SK-N-SH (cell line): Measurements from ENCODE around the gene CD209. TPM values are rescaled to one million over a fixed set of nuclear protein-coding genes. Genes with fewer than 3 reads are reported as not detected.

Experiments
- CTCF ChIA-PET: fragments of 300-600, 350-600 bp; formaldehyde crosslinking; extraction: SDS; loops from one replicate; lab custom pipeline; 2021; lab: Yijun Ruan, JAX
- POLR2A ChIA-PET: fragments of 350-600 bp; sonication (Branson Sonifier 250); formaldehyde crosslinking; extraction: SDS; loops from one replicate; lab custom pipeline; 2020; ENCODE audit warnings: antibody characterized with exemption, inconsistent platforms; lab: Yijun Ruan, JAX
- DNase-seq: peaks from one replicate; pipeline ENCODE4 v3.0.0; 2012
- H2AFZ ChIP-seq: fragments of 200-600 bp; sonication (generic); 2 replicates; pipeline ENCODE4 v1.8.1; 2016; ENCODE audit warnings: antibody characterized with exemption, mild to moderate bottlenecking, low read depth
- H3F3A ChIP-seq: fragments of 200-600 bp; sonication (generic); replicated peaks from 2 replicates; pipeline ENCODE3; 2016; ENCODE audit warnings: antibody characterized with exemption, mild to moderate bottlenecking; ENCODE audit not compliant: insufficient read depth
- H3K27ac ChIP-seq, 2 experiments: fragments of 200-500 bp in 1 of 2; fragments of 200-600 bp in 1 of 2; sonication (Bioruptor generic) in 1 of 2; sonication (generic), shearing (Covaris generic) in 1 of 2; 2 replicates each; pipeline versions ENCODE4 v1.5.1 to v1.6.1; 2014 to 2016; ENCODE audit warnings: low read depth in 2 of 2, inconsistent platforms in 1 of 2, low read length in 1 of 2, mild to moderate bottlenecking in 1 of 2, mixed read lengths in 1 of 2
- H3K27me3 ChIP-seq: fragments of 200-600 bp; sonication (generic), shearing (Covaris generic); 2 replicates; pipeline ENCODE4 v1.6.1; 2016; ENCODE audit warnings: mixed run types; ENCODE audit not compliant: insufficient read depth
- H3K36me3 ChIP-seq, 2 experiments: fragments of 200-500 bp in 1 of 2; fragments of 200-600 bp in 1 of 2; sonication (Bioruptor generic) in 1 of 2; sonication (generic) in 1 of 2; replicated peaks in 1 of 2; 2 replicates each; pipeline versions ENCODE3 to v1.5.1; 2014 to 2016; ENCODE audit warnings: low read length in 1 of 2, mild to moderate bottlenecking in 1 of 2; ENCODE audit not compliant: insufficient read depth in 2 of 2, control insufficient read depth in 1 of 2
- H3K4me1 ChIP-seq, 2 experiments: fragments of 200-500 bp in 1 of 2; fragments of 200-600 bp in 1 of 2; sonication (Bioruptor generic) in 1 of 2; sonication (generic), shearing (Covaris generic) in 1 of 2; 2 replicates each; pipeline versions ENCODE4 v1.5.1 to v1.6.1; 2014 to 2016; ENCODE audit warnings: low read depth in 1 of 2, low read length in 1 of 2, mixed run types in 1 of 2; ENCODE audit not compliant: insufficient read depth in 2 of 2, control insufficient read depth in 1 of 2
- H3K4me2 ChIP-seq: fragments of 200-600 bp; sonication (generic), shearing (Covaris generic); 2 replicates; pipeline ENCODE4 v1.6.1; 2017; ENCODE audit warnings: mixed run types
- H3K4me3 ChIP-seq, 2 experiments: fragments of 200-500 bp in 1 of 2; fragments of 200-600 bp in 1 of 2; sonication (Bioruptor generic) in 1 of 2; sonication (generic), shearing (Covaris generic) in 1 of 2; 2 replicates each; pipeline versions ENCODE4 v1.5.1 to v1.8.1; 2014 to 2016; ENCODE audit warnings: low read depth in 2 of 2, inconsistent platforms in 1 of 2, low read length in 1 of 2, mild to moderate bottlenecking in 1 of 2, mixed read lengths in 1 of 2, moderate library complexity in 1 of 2
- H3K79me2 ChIP-seq: fragments of 200-600 bp; sonication (generic); 2 replicates; pipeline ENCODE4 v1.8.1; 2017; ENCODE audit warnings: mild to moderate bottlenecking; ENCODE audit not compliant: insufficient read depth
- H3K9ac ChIP-seq: fragments of 200-600 bp; sonication (generic); 2 replicates; pipeline ENCODE4 v1.6.1; 2017; ENCODE audit warnings: mixed run types
- H3K9me2 ChIP-seq: fragments of 200-600 bp; sonication (generic); 2 replicates; pipeline ENCODE4 v1.6.1; 2017; ENCODE audit warnings: mixed run types
- H3K9me3 ChIP-seq: fragments of 200-600 bp; sonication (generic); 2 replicates; pipeline ENCODE4 v1.6.1; 2017; ENCODE audit warnings: mixed run types, mild to moderate bottlenecking, moderate library complexity
- H4K20me1 ChIP-seq: fragments of 200-600 bp; sonication (generic); 2 replicates; pipeline ENCODE4 v1.6.1; 2017; ENCODE audit warnings: mild to moderate bottlenecking, mixed run types; ENCODE audit not compliant: insufficient read depth
- CHD2 ChIP-seq: fragments of 150-350 bp; IDR thresholded peaks from 2 replicates; pipeline ENCODE4 v1.6.1; 2018; ENCODE audit warnings: low read length; ENCODE audit not compliant: partially characterized antibody
- ELF1 ChIP-seq: IDR thresholded peaks from 2 replicates; pipeline ENCODE4 v1.4.0; 2012
- EP300 ChIP-seq, 2 experiments: IDR thresholded peaks; 2 replicates each; pipeline versions ENCODE4 v1.4.0 to v1.6.1; 2012; ENCODE audit warnings: borderline replicate concordance in 1 of 2, low read depth in 1 of 2, low read length in 1 of 2
- FOXJ3 ChIP-seq: sonication (generic); formaldehyde crosslinking; IDR thresholded peaks from 2 replicates; pipeline ENCODE4 v1.5.1; 2020; ENCODE audit warnings: mild to moderate bottlenecking, missing genetic modification reagents
- GABPA ChIP-seq: IDR thresholded peaks from 2 replicates; pipeline ENCODE4 v1.4.0; 2012; ENCODE audit warnings: low read depth, mild to moderate bottlenecking
- GATA2 ChIP-seq: sonication (generic); formaldehyde crosslinking; IDR thresholded peaks from 2 replicates; pipeline ENCODE4 v1.5.0; 2020; ENCODE audit warnings: mild to moderate bottlenecking, missing genetic modification reagents
- JUND ChIP-seq: IDR thresholded peaks from 2 replicates; pipeline ENCODE4 v1.4.0; 2012
- NFIC ChIP-seq: IDR thresholded peaks from 2 replicates; pipeline ENCODE4 v1.4.0; 2012; ENCODE audit warnings: borderline replicate concordance
- NRF1 ChIP-seq: IDR thresholded peaks from 2 replicates; pipeline ENCODE4 v1.6.1; 2012; ENCODE audit warnings: low read depth, mild to moderate bottlenecking, low read length
- RAD21 ChIP-seq: IDR thresholded peaks from 2 replicates; pipeline ENCODE4 v1.6.1; 2012; ENCODE audit warnings: mild to moderate bottlenecking, low read length
- RCOR1 ChIP-seq: fragments of 150-350 bp; IDR thresholded peaks from 2 replicates; pipeline ENCODE4 v1.6.1; 2017; ENCODE audit warnings: antibody characterized with exemption, low read length
- RFX5 ChIP-seq: IDR thresholded peaks from 2 replicates; pipeline ENCODE4 v1.6.1; 2012; ENCODE audit warnings: mild to moderate bottlenecking, improper control_type of control experiment, low read length
- RXRA ChIP-seq: IDR thresholded peaks from 2 replicates; pipeline ENCODE4 v1.4.0; 2012; ENCODE audit warnings: low read depth, mild to moderate bottlenecking, borderline replicate concordance
- SIN3A ChIP-seq: IDR thresholded peaks from 2 replicates; pipeline ENCODE4 v1.6.1; 2012; ENCODE audit warnings: low read depth, mild to moderate bottlenecking, low read length, moderate library complexity, borderline replicate concordance
- TAF1 ChIP-seq: IDR thresholded peaks from 2 replicates; pipeline ENCODE4 v1.6.1; 2012; ENCODE audit warnings: low read depth, mild to moderate bottlenecking, low read length, moderate library complexity, borderline replicate concordance
- USF2 ChIP-seq: fragments of 150-350 bp; IDR thresholded peaks from 2 replicates; pipeline ENCODE4 v1.6.1; 2017; ENCODE audit warnings: antibody characterized with exemption, low read length, low read depth, borderline replicate concordance
- YY1 ChIP-seq: IDR thresholded peaks from 2 replicates; pipeline ENCODE4 v1.4.0; 2012; ENCODE audit warnings: low read depth, mild to moderate bottlenecking
- WGBS: methylation state at CpG from one replicate; pipeline ENCODE4 v1.1.6; 2017; ENCODE audit warnings: low lambda C conversion rate; 5-methylcytosine and 5-hydroxymethylcytosine counted together
- polyA plus RNA-seq, 3 experiments: library from polyadenylated mRNA; depleted of rRNA; stranded (reverse); fragments of >200 nt; gene quantifications; 2 replicates each; pipeline ENCODE4 v1.2.3, GENCODE V29; 2012
- TF ChIP-seq, protein P1 (sequence below): IDR thresholded peaks from 2 replicates; pipeline ENCODE4; 2012
- TF ChIP-seq, protein P2 (sequence below): IDR thresholded peaks from 2 replicates; pipeline ENCODE4 v1.4.0; 2012; ENCODE audit warnings: low read depth, borderline replicate concordance
- TF ChIP-seq, protein P3 (sequence below): fragments of 150-350 bp; IDR thresholded peaks from 2 replicates; pipeline ENCODE4 v1.6.1; 2016; ENCODE audit warnings: mild to moderate bottlenecking, low read depth, low read length
- TF ChIP-seq, protein P4 (sequence below): IDR thresholded peaks from 2 replicates; pipeline ENCODE4 v1.4.0; 2012; ENCODE audit warnings: low read depth
- TF ChIP-seq, protein P5 (sequence below): fragments of 200-600 bp; sonication (generic); IDR thresholded peaks from 2 replicates; pipeline ENCODE4 v1.6.1; 2017; ENCODE audit warnings: antibody characterized with exemption, mild to moderate bottlenecking, moderate library complexity

CD209 gene
- polyA plus RNA-seq, 1 of the 3 experiments (the other 2 are of a cell fraction), result not detected

GRCh38 chr19:7732045-7732444, 15.3 kb downstream of the CD209 start, which contains the start of gene CLEC4G:
Gene CLEC4G (minus strand): TSS chr19:7732110. CDS start chr19:7732102, 8 bp downstream.
- Histone ChIP-seq H3K9ac (no peak within 1 kb of the TSS), H3K9me3 (no peaks in the 10 kb centered on the region), H3K27me3 (peaks cover 59% of the 10 kb centered on the region), H2AFZ (no peak within 1 kb of the TSS), H3K36me3 (no peaks in the 10 kb centered on the region), H3F3A (no peaks in the 10 kb centered on the region), H3K4me1 (no peaks in the 10 kb centered on the region), H3K4me2 (no peak within 1 kb of the TSS), H3K27ac (no peak within 1 kb of the TSS), H3K4me3 (no peak within 1 kb of the TSS), H4K20me1 (no peaks in the 10 kb centered on the region), H3K9me2 (no peaks in the 10 kb centered on the region), H3K79me2 (no peaks in the 10 kb centered on the region)
- no peak for DNase-seq
- CTCF ChIA-PET, result no interaction called here
- TF ChIP-seq FOXJ3 (CRISPR knock-in tag) (no peak), GATA2 (CRISPR knock-in tag) (no peak), YY1 (no peak), NRF1 (no peak), ELF1 (no peak), GABPA (no peak), RXRA (no peak), JUND (no peak)
- TF ChIP-seq, protein P1, sequence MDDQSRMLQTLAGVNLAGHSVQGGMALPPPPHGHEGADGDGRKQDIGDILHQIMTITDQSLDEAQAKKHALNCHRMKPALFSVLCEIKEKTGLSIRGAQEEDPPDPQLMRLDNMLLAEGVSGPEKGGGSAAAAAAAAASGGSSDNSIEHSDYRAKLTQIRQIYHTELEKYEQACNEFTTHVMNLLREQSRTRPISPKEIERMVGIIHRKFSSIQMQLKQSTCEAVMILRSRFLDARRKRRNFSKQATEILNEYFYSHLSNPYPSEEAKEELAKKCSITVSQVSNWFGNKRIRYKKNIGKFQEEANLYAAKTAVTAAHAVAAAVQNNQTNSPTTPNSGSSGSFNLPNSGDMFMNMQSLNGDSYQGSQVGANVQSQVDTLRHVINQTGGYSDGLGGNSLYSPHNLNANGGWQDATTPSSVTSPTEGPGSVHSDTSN, result no peak
- TF ChIP-seq, protein P2, sequence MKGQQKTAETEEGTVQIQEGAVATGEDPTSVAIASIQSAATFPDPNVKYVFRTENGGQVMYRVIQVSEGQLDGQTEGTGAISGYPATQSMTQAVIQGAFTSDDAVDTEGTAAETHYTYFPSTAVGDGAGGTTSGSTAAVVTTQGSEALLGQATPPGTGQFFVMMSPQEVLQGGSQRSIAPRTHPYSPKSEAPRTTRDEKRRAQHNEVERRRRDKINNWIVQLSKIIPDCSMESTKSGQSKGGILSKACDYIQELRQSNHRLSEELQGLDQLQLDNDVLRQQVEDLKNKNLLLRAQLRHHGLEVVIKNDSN, result no peak
- POLR2A ChIA-PET, result no interaction called here
- WGBS, result 8% methylated on average over 9 of the region's 9 CpGs

DNA sequence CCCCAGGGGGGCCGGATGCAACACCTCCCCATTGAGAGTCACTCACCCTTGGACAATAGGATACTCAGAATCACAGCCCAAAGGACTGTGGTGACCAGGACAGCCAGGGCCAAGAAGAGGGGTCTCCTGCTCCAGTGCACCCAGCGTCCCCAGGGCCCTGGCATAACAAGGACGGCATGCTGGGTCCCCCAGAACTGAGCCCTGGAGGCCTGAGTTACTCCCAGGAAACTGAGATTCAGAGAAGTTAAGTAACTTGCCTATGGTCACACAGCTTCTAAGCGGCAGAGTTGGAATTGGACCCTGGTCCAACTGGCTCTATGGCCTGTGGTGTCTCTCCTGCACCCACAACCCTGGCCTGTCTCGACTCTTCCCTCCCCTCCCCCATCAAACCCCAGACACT, 15.7 kb downstream of the CD209 start:
- H3K27me3 ChIP-seq, result peaks cover 61% of the 10 kb centered on the region
- no peak overlapping the region for H3K27ac ChIP-seq
- no peak overlapping the region for H3K4me2 ChIP-seq
- no peak overlapping the region for H2AFZ ChIP-seq
- no peaks in the 10 kb centered on the region for H4K20me1 ChIP-seq
- H3K79me2 ChIP-seq, result no peaks in the 10 kb centered on the region
- DNase-seq, result no peak
- H3K9me3 ChIP-seq, result no peaks in the 10 kb centered on the region
- POLR2A ChIA-PET, result interaction anchor here (0.6 kb wide), 1 partner anchor 63 kb away, joined by 3 read pairs; no protein-coding TSS in a partner anchor
- no peaks in the 10 kb centered on the region for H3K4me1 ChIP-seq
- no peaks in the 10 kb centered on the region for H3F3A ChIP-seq
- no peaks in the 10 kb centered on the region for H3K36me3 ChIP-seq
- WGBS, result 19% methylated on average over 3 of the region's 5 CpGs
- CTCF ChIA-PET, result no interaction called here
- H3K9ac ChIP-seq, result no peak overlapping the region
- H3K4me3 ChIP-seq, result no peak overlapping the region
- no peaks in the 10 kb centered on the region for H3K9me2 ChIP-seq
- no peak for TF ChIP-seq EP300 (IDR thresholded peaks at IDR 0.05; ENCODE audit: borderline replicate concordance in 1 of 2, low read depth in 1 of 2, low read length in 1 of 2)
- TF ChIP-seq TAF1, result no peak
- TF ChIP-seq, protein P3, sequence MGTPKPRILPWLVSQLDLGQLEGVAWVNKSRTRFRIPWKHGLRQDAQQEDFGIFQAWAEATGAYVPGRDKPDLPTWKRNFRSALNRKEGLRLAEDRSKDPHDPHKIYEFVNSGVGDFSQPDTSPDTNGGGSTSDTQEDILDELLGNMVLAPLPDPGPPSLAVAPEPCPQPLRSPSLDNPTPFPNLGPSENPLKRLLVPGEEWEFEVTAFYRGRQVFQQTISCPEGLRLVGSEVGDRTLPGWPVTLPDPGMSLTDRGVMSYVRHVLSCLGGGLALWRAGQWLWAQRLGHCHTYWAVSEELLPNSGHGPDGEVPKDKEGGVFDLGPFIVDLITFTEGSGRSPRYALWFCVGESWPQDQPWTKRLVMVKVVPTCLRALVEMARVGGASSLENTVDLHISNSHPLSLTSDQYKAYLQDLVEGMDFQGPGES, result no peak
- TF ChIP-seq GABPA, result no peak
- no peak for TF ChIP-seq RCOR1
- TF ChIP-seq RAD21, result no peak
- TF ChIP-seq, protein P4, sequence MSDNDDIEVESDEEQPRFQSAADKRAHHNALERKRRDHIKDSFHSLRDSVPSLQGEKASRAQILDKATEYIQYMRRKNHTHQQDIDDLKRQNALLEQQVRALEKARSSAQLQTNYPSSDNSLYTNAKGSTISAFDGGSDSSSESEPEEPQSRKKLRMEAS, result no peak
- no peak for TF ChIP-seq SIN3A
- TF ChIP-seq NFIC, result no peak
- no peak for TF ChIP-seq RFX5
- no peak for TF ChIP-seq USF2
- TF ChIP-seq, protein P5, sequence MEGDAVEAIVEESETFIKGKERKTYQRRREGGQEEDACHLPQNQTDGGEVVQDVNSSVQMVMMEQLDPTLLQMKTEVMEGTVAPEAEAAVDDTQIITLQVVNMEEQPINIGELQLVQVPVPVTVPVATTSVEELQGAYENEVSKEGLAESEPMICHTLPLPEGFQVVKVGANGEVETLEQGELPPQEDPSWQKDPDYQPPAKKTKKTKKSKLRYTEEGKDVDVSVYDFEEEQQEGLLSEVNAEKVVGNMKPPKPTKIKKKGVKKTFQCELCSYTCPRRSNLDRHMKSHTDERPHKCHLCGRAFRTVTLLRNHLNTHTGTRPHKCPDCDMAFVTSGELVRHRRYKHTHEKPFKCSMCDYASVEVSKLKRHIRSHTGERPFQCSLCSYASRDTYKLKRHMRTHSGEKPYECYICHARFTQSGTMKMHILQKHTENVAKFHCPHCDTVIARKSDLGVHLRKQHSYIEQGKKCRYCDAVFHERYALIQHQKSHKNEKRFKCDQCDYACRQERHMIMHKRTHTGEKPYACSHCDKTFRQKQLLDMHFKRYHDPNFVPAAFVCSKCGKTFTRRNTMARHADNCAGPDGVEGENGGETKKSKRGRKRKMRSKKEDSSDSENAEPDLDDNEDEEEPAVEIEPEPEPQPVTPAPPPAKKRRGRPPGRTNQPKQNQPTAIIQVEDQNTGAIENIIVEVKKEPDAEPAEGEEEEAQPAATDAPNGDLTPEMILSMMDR, result no peak
- TF ChIP-seq, protein P1, result no peak
- no peak for TF ChIP-seq CHD2
- no peak for TF ChIP-seq NRF1
